CD4-positive, alpha-beta T cell treated with Interleukin-4 for 4 hours (primary cell): Measurements from ENCODE around the gene IGLL1.

Source experiments
- DNase-seq: peaks from one replicate; pipeline ENCODE4 v3.0.0-alpha.2; 2020

Gene IGLL1

DNA sequence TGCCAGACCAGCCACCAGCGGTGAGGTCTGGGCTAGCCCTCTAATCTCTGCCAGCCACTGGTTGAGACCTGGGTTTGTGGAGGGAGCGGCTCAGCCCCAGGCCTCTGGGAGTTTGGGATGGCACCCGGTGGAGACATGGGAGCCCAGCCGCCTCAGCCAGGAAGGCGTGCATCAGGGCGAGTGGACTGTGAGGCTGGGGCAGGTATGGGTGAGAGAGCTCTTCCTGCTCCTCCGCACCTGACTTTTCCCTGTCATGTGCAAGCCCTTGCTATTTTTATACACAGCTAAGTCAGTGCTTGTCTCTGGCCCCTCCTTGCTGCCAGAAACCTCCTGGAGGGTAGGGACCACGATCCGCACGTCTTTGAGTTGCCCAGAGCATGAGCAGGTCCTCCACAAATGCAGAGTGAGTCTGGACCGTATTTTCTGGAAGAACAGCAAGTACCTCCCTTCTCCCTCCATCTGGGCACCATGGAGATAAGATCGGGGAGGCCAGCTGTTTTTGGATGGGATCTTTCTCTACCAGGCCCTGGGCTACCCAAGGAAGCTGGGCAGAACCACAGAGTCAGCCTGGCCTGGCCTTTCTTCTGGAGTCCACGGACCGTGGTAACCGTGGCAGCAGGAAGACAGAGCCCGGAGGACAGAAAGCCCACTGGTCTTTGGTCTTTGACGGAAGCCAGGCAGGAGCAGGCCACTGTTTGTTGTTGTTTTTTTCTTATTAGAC, 53.3 kb downstream of the IGLL1 start:
- no peak for DNase-seq

DNA sequence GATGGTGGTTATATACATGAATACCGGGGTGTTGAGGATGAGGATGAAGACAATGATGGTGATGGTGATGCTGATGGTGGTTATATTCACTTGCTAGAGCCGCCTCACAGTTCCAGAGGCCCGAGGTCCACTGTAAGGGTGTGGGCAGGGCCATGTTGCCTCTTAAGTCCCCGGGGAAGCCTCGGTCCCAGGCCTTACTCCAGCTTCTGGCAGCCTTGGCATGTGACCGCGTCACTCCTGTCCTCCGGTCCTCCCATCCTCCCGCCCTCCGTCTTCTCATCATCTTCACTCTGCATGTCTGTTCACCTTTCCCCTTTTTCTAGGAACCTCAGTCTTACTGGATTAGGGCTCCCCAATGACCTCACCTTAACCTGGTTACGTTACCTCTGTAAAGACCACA, 54.6 kb downstream of the IGLL1 start:
- DNase-seq = no peak

DNA sequence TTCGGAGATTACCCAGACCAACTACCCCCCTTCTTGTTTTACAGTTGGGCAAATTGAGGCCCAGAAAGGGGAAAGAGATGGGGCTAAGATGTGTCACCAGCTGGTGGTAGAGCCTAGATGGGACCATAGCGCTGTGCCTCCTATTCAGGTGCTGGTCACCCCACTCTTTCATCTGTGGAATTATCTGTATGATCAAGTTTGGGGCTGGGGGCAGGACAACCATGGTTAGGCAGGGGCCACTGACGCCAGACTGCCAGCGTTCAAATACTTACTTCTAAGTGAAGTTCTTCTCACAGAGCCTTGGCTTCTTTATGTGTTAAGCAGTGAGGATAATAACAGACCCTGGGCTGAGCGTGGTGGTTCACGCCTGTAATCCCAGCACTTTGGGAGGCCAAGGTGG, 55.9 kb downstream of the IGLL1 start:
- DNase-seq = no peak

DNA sequence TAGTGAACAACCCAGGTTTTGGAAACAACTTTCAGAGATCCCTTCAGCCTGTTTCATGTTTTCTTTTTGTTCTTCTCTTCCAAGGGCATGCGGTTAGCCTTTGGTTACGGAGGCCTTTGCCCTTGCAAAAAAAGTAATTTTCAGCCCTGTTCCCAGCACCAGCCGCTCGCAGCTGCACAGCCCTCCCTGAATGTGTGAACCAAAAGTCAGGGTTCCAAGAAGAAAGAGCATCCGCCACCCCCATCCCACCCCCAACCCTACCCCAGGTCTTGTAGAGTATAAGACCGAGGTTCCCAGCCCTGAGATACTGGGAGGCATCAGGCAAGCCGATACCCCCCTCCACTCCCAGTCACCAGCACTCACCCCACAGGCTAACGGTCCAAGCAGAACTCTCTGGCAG, 56.4 kb downstream of the IGLL1 start:
- DNase-seq = no peak
